HepG2 (cell line): ENCODE data around the gene EYA2. TPM values are rescaled to one million over a fixed set of nuclear protein-coding genes. Genes with fewer than 3 reads are reported as not detected.
A peak's percentile ranks its signal among the peaks of the same experiment; 100 is the strongest.

ENCODE experiments used
- ATAC-seq: fragments of 200-7000 bp; cut with Tn5 transposase; 3 replicates; pipeline ENCODE4 v1.9.1; 2020; ENCODE audit warnings: mild to moderate bottlenecking, moderate library complexity
- BruUV-seq: library from RNA; stranded (reverse); fragments of 400-500 nt; replicated peaks from 2 replicates; lab custom pipeline; 2021; lab: Mats Ljungman, UMichigan
- CTCF ChIA-PET: fragments of 300-600 bp; formaldehyde crosslinking; extraction: SDS; loops from one replicate; lab custom pipeline; 2021; ENCODE audit warnings: low total read pairs, inconsistent platforms, low intra/inter-chr PET ratio; lab: Yijun Ruan, JAX
- POLR2A ChIA-PET: fragments of 350-600 bp; sonication (Branson Sonifier 250); formaldehyde crosslinking; loops from one replicate; lab custom pipeline; 2020; ENCODE audit warnings: antibody characterized with exemption, inconsistent platforms; lab: Yijun Ruan, JAX
- DNase-seq: peaks from one replicate; pipeline ENCODE4 v3.0.0-alpha.2; 2015; ENCODE audit warnings: low spot score
- FAIRE-seq: peaks from 3 replicates; lab custom pipeline; 2011; peaks lifted over from hg19 to GRCh38; lab: Jason Lieb, UNC
- H2AFZ ChIP-seq: one replicate; pipeline ENCODE4 v1.6.1; 2011; ENCODE audit warnings: low read length, inconsistent platforms
- H3K27ac ChIP-seq: fragments of 300-600 bp; 3 replicates; pipeline ENCODE4 v1.8.0; 2011; ENCODE audit warnings: mixed run types, mild to moderate bottlenecking, mixed read lengths, low read length, inconsistent platforms; ENCODE audit not compliant: insufficient read depth; ENCODE audit errors: extremely low read length
- H3K27me3 ChIP-seq, 2 experiments: fragments of 200-600 bp in 1 of 2; 2 replicates in 1 of 2; 3 replicates in 1 of 2; pipeline versions ENCODE4 v1.6.0 to v1.8.0; 2011; ENCODE audit warnings: low read length in 2 of 2, mild to moderate bottlenecking in 2 of 2, moderate library complexity in 2 of 2, inconsistent platforms in 1 of 2; ENCODE audit not compliant: insufficient read depth in 2 of 2, control insufficient read depth in 1 of 2
- H3K36me3 ChIP-seq, 2 experiments: fragments of 200-600 bp in 1 of 2; replicated peaks in 1 of 2; 2 replicates in 1 of 2; 3 replicates in 1 of 2; pipeline versions ENCODE4 v1.5.1 to v1.8.0; 2011; ENCODE audit warnings: low read length in 2 of 2, inconsistent platforms in 1 of 2; ENCODE audit not compliant: insufficient read depth in 2 of 2, control insufficient read depth in 1 of 2
- H3K4me1 ChIP-seq: 2 replicates; pipeline ENCODE4 v1.5.1; 2012; ENCODE audit warnings: low read length, inconsistent platforms; ENCODE audit not compliant: insufficient read depth
- H3K4me2 ChIP-seq: 2 replicates; pipeline ENCODE4 v1.6.0; 2011; ENCODE audit warnings: low read depth, low read length, inconsistent platforms
- H3K4me3 ChIP-seq, 3 experiments: fragments of 200-600 bp in 1 of 3; sonication (generic), shearing (Covaris generic) in 1 of 3; replicated peaks in 1 of 3; 2 replicates each; pipeline ENCODE4 v1.5.1; 2011 to 2016; ENCODE audit warnings: low read length in 3 of 3, inconsistent platforms in 2 of 3, low read depth in 2 of 3, mild to moderate bottlenecking in 2 of 3, control low read depth in 1 of 3, mixed read lengths in 1 of 3; ENCODE audit not compliant: insufficient read depth in 1 of 3
- H3K79me2 ChIP-seq: one replicate; pipeline ENCODE4 v1.6.1; 2011; ENCODE audit warnings: low read length, inconsistent platforms; ENCODE audit not compliant: insufficient read depth
- H3K9ac ChIP-seq: 2 replicates; pipeline ENCODE4 v1.6.0; 2011; ENCODE audit warnings: mild to moderate bottlenecking, low read depth, low read length, inconsistent platforms; ENCODE audit not compliant: insufficient read depth
- H3K9me3 ChIP-seq: 2 replicates; pipeline ENCODE4 v1.5.1; 2012; ENCODE audit warnings: mild to moderate bottlenecking, low read length
- H4K20me1 ChIP-seq: 2 replicates; pipeline ENCODE4 v1.6.0; 2011; ENCODE audit warnings: inconsistent platforms, mild to moderate bottlenecking, low read length, moderate library complexity; ENCODE audit not compliant: insufficient read depth
- CENPX ChIP-seq: sonication (generic); formaldehyde crosslinking; IDR thresholded peaks from 2 replicates; pipeline ENCODE4 v1.9.0; 2021; ENCODE audit warnings: mild to moderate bottlenecking, missing genetic modification reagents, moderate library complexity
- EEA1 ChIP-seq: sonication (generic); formaldehyde crosslinking; IDR thresholded peaks from 2 replicates; pipeline ENCODE4 v1.5.1; 2020; ENCODE audit warnings: mild to moderate bottlenecking, missing genetic modification reagents, borderline replicate concordance
- ZNF770 ChIP-seq: sonication (generic); formaldehyde crosslinking; IDR thresholded peaks from 2 replicates; pipeline ENCODE4 v1.5.0; 2020; ENCODE audit warnings: mild to moderate bottlenecking, missing genetic modification reagents
- WGBS: methylation state at CpG from one replicate; pipeline ENCODE4 v1.1.6; 2017; ENCODE audit warnings: low lambda C conversion rate; 5-methylcytosine and 5-hydroxymethylcytosine counted together
- in situ Hi-C: cut with HindIII; loops from 2 replicates; pipeline ENCODE4 v1.10.0; 2017; ENCODE audit warnings: low pct_unique_long_range_greater_than_20kb; ENCODE audit not compliant: extremely low pct_ligation_motif_present
- intact Hi-C: fragments of 100-400 bp; cut with micrococcal nuclease; formaldehyde crosslinking; loops from one replicate; pipeline ENCODE4 v1.10.0; 2022; ENCODE audit not compliant: unreplicated experiment
- polyA plus RNA-seq, 8 experiments: library from polyadenylated mRNA; depleted of rRNA in 3 of 8; stranded (reverse) in 7 of 8; unstranded in 1 of 8; fragments of >200 nt; fragmentation: Illumina TruSeq in 4 of 8; extraction: Trizol in 4 of 8; gene quantifications; 2 replicates each; pipeline versions ENCODE4 v1.2.1 to v1.2.3, GENCODE V29; 2011 to 2016; ENCODE audit warnings: low read depth in 4 of 8, missing spikeins in 1 of 8, mixed read lengths in 1 of 8; ENCODE audit not compliant: insufficient read depth in 1 of 8
- total RNA-seq, 5 experiments: library from RNA; depleted of rRNA; stranded (reverse); fragments of >200 nt; fragmentation: Illumina TruSeq; extraction: Trizol; gene quantifications; 2 replicates each; pipeline ENCODE4 v1.2.3, GENCODE V29; 2016; ENCODE audit warnings: low read depth in 1 of 5

The EYA2 gene
- total and polyA plus RNA-seq, 2 of the 13 experiments (the other 11 are each of a cell fraction or from before 2014, with no cell fraction given) = not detected

- FAIRE-seq = no peak
- H3K4me3 ChIP-seq = no peak overlapping the region
- no TSS peak for BruUV-seq
- no peak for ATAC-seq
- no peak overlapping the region for H3K4me2 ChIP-seq
- H3K79me2 ChIP-seq = no peaks in the 10 kb centered on the region
- H4K20me1 ChIP-seq = no peaks in the 10 kb centered on the region
- CTCF ChIA-PET = interaction anchor here (4.1 kb wide), 1 partner anchor 184 kb away, joined by 57 read pairs; no protein-coding TSS in a partner anchor
- no peak overlapping the region for H3K9ac ChIP-seq
- in situ Hi-C loops (loop anchor here (5.0 to 10.0 kb wide), 2 partner anchors 183 to 426 kb away; no protein-coding TSS in a partner anchor), intact Hi-C loops (no loop called here)
- 89% methylated on average over 14 of the region's 14 CpGs for WGBS
- H3K27ac ChIP-seq = no peak overlapping the region
- POLR2A ChIA-PET = interaction anchor here (1.7 kb wide), 1 partner anchor 18 kb away, joined by 4 read pairs; no protein-coding TSS in a partner anchor
- H3K36me3 ChIP-seq = no peaks in the 10 kb centered on the region
- DNase-seq = no peak
- no peak for TF ChIP-seq EEA1
- no peak for TF ChIP-seq CENPX (CRISPR knock-in tag)
- 0 out of 2 replicates have a peak, but pooled peaks have one; percentile 62 for TF ChIP-seq ZNF770 (CRISPR knock-in tag)
- no peak overlapping the region for H2AFZ ChIP-seq
- no peaks in the 10 kb centered on the region for H3K9me3 ChIP-seq
- peaks cover 0 to 3% of the 10 kb centered on the region in 2 experiments; a peak in 2 of 5 replicates for H3K27me3 ChIP-seq
- H3K4me1 ChIP-seq = peaks cover 67% of the 10 kb centered on the region
These were observed 304.4 kb downstream of the EYA2 start for GRCh38 chr20:47198996-47199552.
